Activated B cell treated with CpG ODN at 0.5 μM for 24 hours (primary cell): Measurements from ENCODE around the gene WSB2. TPM values are rescaled to one million over a fixed set of nuclear protein-coding genes. Genes with fewer than 3 reads are reported as not detected.

Experiments
- ATAC-seq: fragments of 200-7000 bp; cut with Tn5 transposase; one replicate; pipeline ENCODE4 v1.10.0; 2021; ENCODE audit warnings: low read depth, mild to moderate bottlenecking, moderate library complexity
- CTCF ChIA-PET: fragments of 350-600 bp; sonication (Branson Sonifier 250); formaldehyde crosslinking; loops from one replicate; lab custom pipeline; 2021; ENCODE audit warnings: antibody characterized with exemption; lab: Charles Lee
- POLR2A ChIA-PET: fragments of 350-600 bp; sonication (Branson Sonifier 250); formaldehyde crosslinking; loops from one replicate; lab custom pipeline; 2021; ENCODE audit warnings: antibody characterized with exemption; lab: Charles Lee
- DNase-seq: peaks from one replicate; pipeline ENCODE4 v3.0.0; 2022
- H3K27ac Mint-ChIP-seq: one replicate; pipeline ENCODE4 v1.8.0; 2020; ENCODE audit warnings: mixed read lengths
- H3K27me3 Mint-ChIP-seq: one replicate; pipeline ENCODE4 v1.8.0; 2021; ENCODE audit warnings: mixed read lengths
- H3K36me3 Mint-ChIP-seq: one replicate; pipeline ENCODE4 v1.8.0; 2021; ENCODE audit warnings: low read depth, mixed read lengths
- H3K4me1 Mint-ChIP-seq: one replicate; pipeline ENCODE4 v1.8.0; 2021; ENCODE audit warnings: mixed read lengths
- H3K4me3 Mint-ChIP-seq: one replicate; pipeline ENCODE4 v1.8.0; 2020; ENCODE audit warnings: mild to moderate bottlenecking, mixed read lengths
- H3K9me3 Mint-ChIP-seq: one replicate; pipeline ENCODE4 v1.8.0; 2020; ENCODE audit warnings: mixed read lengths
- CTCF ChIP-seq: fragments of 200-600 bp; IDR thresholded peaks from one replicate; pipeline ENCODE4 v1.8.0; 2022; ENCODE audit warnings: antibody characterized with exemption, mild to moderate bottlenecking
- intact Hi-C: fragments of 100-400 bp; cut with micrococcal nuclease; formaldehyde crosslinking; loops from one replicate; pipeline ENCODE4 v1.15.1; 2024
- total RNA-seq: library from RNA; stranded (reverse); gene quantifications from 2 replicates; pipeline ENCODE4 v1.2.3, GENCODE V29; 2022

Gene WSB2
- total RNA-seq, 1 donor from 2014 or later = 28.4 TPM

GRCh38 chr12:118064608-118065007, 3.6 kb upstream of the WSB2 start:
- H3K4me3 Mint-ChIP-seq = peak overlapping the region; percentile 67
- H3K27me3 Mint-ChIP-seq = peaks cover 10% of the 10 kb centered on the region
- no peaks in the 10 kb centered on the region for H3K9me3 Mint-ChIP-seq
- no peak for DNase-seq
- ChIA-PET CTCF (interaction anchor here (1.1 to 2.4 kb wide), 5 partner anchors 8 to 312 kb away, joined by 3 to 8 read pairs (median 4); partner anchors contain the start of gene SUDS3), POLR2A (interaction anchor here (0.8 to 0.9 kb wide), 2 partner anchors 48 to 155 kb away, joined by 4 to 12 read pairs; partner anchors contain the start of gene RFC5)
- H3K36me3 Mint-ChIP-seq = peaks cover 2% of the 10 kb centered on the region
- no peak for TF ChIP-seq CTCF
- peaks cover 40% of the 10 kb centered on the region for H3K4me1 Mint-ChIP-seq
- H3K27ac Mint-ChIP-seq = no peak overlapping the region
- peak; percentile 28 for ATAC-seq
- intact Hi-C loops = loop anchor here (2.0 to 5.0 kb wide), 3 partner anchors 58 to 313 kb away; partner anchors contain the start of genes PEBP1 and SUDS3

- TF ChIP-seq CTCF = no peak
- DNase-seq (no peak), ATAC-seq (no peak)
- H3K36me3 Mint-ChIP-seq = peaks cover 2% of the 10 kb centered on the region
- H3K27ac Mint-ChIP-seq = no peak overlapping the region
- peaks cover 10% of the 10 kb centered on the region for H3K27me3 Mint-ChIP-seq
- peak overlapping the region; percentile 60 for H3K4me3 Mint-ChIP-seq
- intact Hi-C loops = loop anchor here (2.0 to 5.0 kb wide), 4 partner anchors 41 to 314 kb away; partner anchors contain the start of genes PEBP1, SUDS3 and VSIG10
- H3K9me3 Mint-ChIP-seq = no peaks in the 10 kb centered on the region
- CTCF ChIA-PET = interaction anchor here (1.4 to 1.8 kb wide), 3 partner anchors 9 to 313 kb away, joined by 3 to 4 read pairs (median 4); partner anchors contain the start of gene SUDS3
- POLR2A ChIA-PET = no interaction called here
- peaks cover 44% of the 10 kb centered on the region for H3K4me1 Mint-ChIP-seq
Measured at GRCh38 chr12:118063576-118064391, 2.8 kb upstream of the WSB2 start.

GRCh38 chr12:118061873-118062843, 1.2 kb upstream of the WSB2 start:
- H3K36me3 Mint-ChIP-seq = peaks cover 2% of the 10 kb centered on the region
- no peak for TF ChIP-seq CTCF
- no peak for ATAC-seq
- peak overlapping the region; percentile 88 for H3K27ac Mint-ChIP-seq
- no peaks in the 10 kb centered on the region for H3K9me3 Mint-ChIP-seq
- H3K4me3 Mint-ChIP-seq = peak overlapping the region; percentile 86
- peaks cover 2% of the 10 kb centered on the region for H3K27me3 Mint-ChIP-seq
- ChIA-PET CTCF (no interaction called here), POLR2A (interaction anchor here (0.5 to 2.9 kb wide), 9 partner anchors 25 to 314 kb away, joined by 3 to 10 read pairs (median 4); partner anchors contain the start of genes PEBP1 and SUDS3)
- H3K4me1 Mint-ChIP-seq = peaks cover 44% of the 10 kb centered on the region
- DNase-seq = peak; percentile 20
- intact Hi-C loops = loop anchor here (1.0 to 5.0 kb wide), 5 partner anchors 27 to 315 kb away; partner anchors contain the start of genes RFC5, SUDS3 and VSIG10

GRCh38 chr12:118060301-118061010, 523 bp downstream of the WSB2 start:
- POLR2A ChIA-PET = interaction anchor here (0.6 to 2.9 kb wide), 7 partner anchors 40 to 316 kb away, joined by 3 to 18 read pairs (median 6); partner anchors contain the start of genes PEBP1, RFC5 and SUDS3
- H3K36me3 Mint-ChIP-seq = peaks cover 2% of the 10 kb centered on the region
- no peaks in the 10 kb centered on the region for H3K9me3 Mint-ChIP-seq
- H3K27me3 Mint-ChIP-seq = no peaks in the 10 kb centered on the region
- ATAC-seq (peak; percentile 29), DNase-seq (peak; percentile 48)
- no peak for TF ChIP-seq CTCF
- CTCF ChIA-PET = no interaction called here
- intact Hi-C loops = loop anchor here (1.0 to 5.0 kb wide), 4 partner anchors 26 to 317 kb away; partner anchors contain the start of genes RFC5 and SUDS3
- peaks cover 47% of the 10 kb centered on the region for H3K4me1 Mint-ChIP-seq
- H3K27ac Mint-ChIP-seq = peak overlapping the region; percentile 85
- peak overlapping the region; percentile 84 for H3K4me3 Mint-ChIP-seq
